Smooth muscle cell (in vitro differentiated cells): ENCODE data around the gene DRG1. TPM values are rescaled to one million over a fixed set of nuclear protein-coding genes. Genes with fewer than 3 reads are reported as not detected.

ENCODE experiments used
- DNase-seq: peaks from one replicate; lab custom pipeline; 2025; ENCODE audit not compliant: unreplicated experiment; lab: John Stamatoyannopoulos, UW
- H2AFZ ChIP-seq: fragments of 200-600 bp; sonication (generic); 2 replicates; pipeline ENCODE4 v1.6.0; 2016; ENCODE audit warnings: antibody characterized with exemption, low read depth, mild to moderate bottlenecking
- H3F3A ChIP-seq: fragments of 200-600 bp; sonication (generic); 2 replicates; pipeline ENCODE4 v1.6.0; 2017; ENCODE audit warnings: antibody characterized with exemption, low read depth
- H3K27ac ChIP-seq: fragments of 200-600 bp; sonication (generic); 2 replicates; pipeline ENCODE4 v1.5.1; 2016; ENCODE audit warnings: low read depth, mild to moderate bottlenecking
- H3K27me3 ChIP-seq: fragments of 200-600 bp; sonication (generic); 2 replicates; pipeline ENCODE4 v1.6.1; 2016; ENCODE audit warnings: low read depth, mild to moderate bottlenecking
- H3K36me3 ChIP-seq: fragments of 200-600 bp; sonication (generic); 2 replicates; pipeline ENCODE4 v1.5.1; 2016; ENCODE audit warnings: low read depth
- H3K4me1 ChIP-seq: fragments of 200-600 bp; sonication (generic); 2 replicates; pipeline ENCODE4 v1.5.1; 2016; ENCODE audit warnings: low read depth
- H3K4me2 ChIP-seq: fragments of 200-600 bp; sonication (generic); 2 replicates; pipeline ENCODE4 v1.6.0; 2016; ENCODE audit warnings: mild to moderate bottlenecking
- H3K4me3 ChIP-seq: fragments of 200-600 bp; sonication (generic); 2 replicates; pipeline ENCODE4 v1.5.1; 2016; ENCODE audit warnings: mild to moderate bottlenecking
- H3K79me2 ChIP-seq: fragments of 200-600 bp; sonication (generic); 2 replicates; pipeline ENCODE4 v1.6.0; 2016; ENCODE audit warnings: low read depth, mild to moderate bottlenecking
- H3K9ac ChIP-seq: fragments of 200-600 bp; sonication (generic); 2 replicates; pipeline ENCODE4 v1.6.0; 2016; ENCODE audit warnings: low read depth
- H3K9me3 ChIP-seq: fragments of 200-600 bp; sonication (generic); replicated peaks from 2 replicates; pipeline ENCODE4 v1.5.1; 2016; ENCODE audit warnings: low read depth
- H4K20me1 ChIP-seq: fragments of 200-600 bp; sonication (generic); 2 replicates; pipeline ENCODE4 v1.6.0; 2016; ENCODE audit warnings: low read depth
- CTCF ChIP-seq: fragments of 200-600 bp; sonication (generic); IDR thresholded peaks from 2 replicates; pipeline ENCODE4 v1.5.1; 2017; ENCODE audit warnings: borderline replicate concordance, mild to moderate bottlenecking, antibody characterized with exemption; ENCODE audit not compliant: insufficient read depth, poor library complexity, severe bottlenecking
- WGBS: methylation state at CpG from one replicate; pipeline ENCODE4 v1.1.7; 2016; ENCODE audit warnings: low lambda C conversion rate; 5-methylcytosine and 5-hydroxymethylcytosine counted together
- polyA plus RNA-seq: library from polyadenylated mRNA; unstranded; fragments of >200 nt; fragmentation: Nextera tagmentation; extraction: Ambion mirVana; gene quantifications from 2 replicates; pipeline ENCODE4 v1.2.1, GENCODE V29; 2016
- total RNA-seq: library from RNA; depleted of rRNA; stranded (reverse); fragments of >200 nt; gene quantifications from 2 replicates; pipeline ENCODE4 v1.2.3, GENCODE V29; 2014

Gene DRG1
- total RNA-seq: 59.5 and 78.4 TPM in 2 replicates
- polyA plus RNA-seq: 64.3 and 69.2 TPM in 2 replicates

- peaks cover 12% of the 10 kb centered on the region for H3K4me1 ChIP-seq
- peaks cover 2% of the 10 kb centered on the region for H3K36me3 ChIP-seq
- H3K9ac ChIP-seq: peak within 1 kb of the TSS; percentile 96
- H3K27me3 ChIP-seq: no peaks in the 10 kb centered on the region
- no peaks in the 10 kb centered on the region for H3K9me3 ChIP-seq
- H2AFZ ChIP-seq: peak within 1 kb of the TSS; percentile 100
- H4K20me1 ChIP-seq: peaks cover 14% of the 10 kb centered on the region
- H3K27ac ChIP-seq: peak within 1 kb of the TSS; percentile 79
- H3K79me2 ChIP-seq: peaks cover 48% of the 10 kb centered on the region
- under 1% methylated on average over 67 of the region's 72 CpGs for WGBS
- H3K4me2 ChIP-seq: peak within 1 kb of the TSS; percentile 98
- peak; percentile 86 for DNase-seq
- peak within 1 kb of the TSS; percentile 65 for H3K4me3 ChIP-seq
- TF ChIP-seq CTCF: no peak
- H3F3A ChIP-seq: peaks cover 5% of the 10 kb centered on the region
Observed at GRCh38 chr22:31399211-31400022, at the start of gene DRG1. DRG1 (plus strand) TSS chr22:31399604; CDS start chr22:31399684, 80 bp downstream.

GRCh38 chr22:31349960-31350359 lies 49.4 kb upstream of the DRG1 start:
- Histone ChIP-seq H4K20me1 (peaks cover 8% of the 10 kb centered on the region), H3K4me2 (no peak overlapping the region), H3K4me1 (peaks cover 11% of the 10 kb centered on the region), H3K4me3 (no peak overlapping the region), H3K36me3 (no peaks in the 10 kb centered on the region), H3K27me3 (no peaks in the 10 kb centered on the region), H3K9me3 (no peaks in the 10 kb centered on the region), H3K9ac (no peak overlapping the region), H2AFZ (no peak overlapping the region), H3F3A (peaks cover 4% of the 10 kb centered on the region), H3K79me2 (peaks cover 5% of the 10 kb centered on the region), H3K27ac (no peak overlapping the region)
- no peak for TF ChIP-seq CTCF
- no peak for DNase-seq

- H4K20me1 ChIP-seq: peaks cover 3% of the 10 kb centered on the region
- H3F3A ChIP-seq: peaks cover 4% of the 10 kb centered on the region
- H3K4me1 ChIP-seq: peaks cover 7% of the 10 kb centered on the region
- no peaks in the 10 kb centered on the region for H3K9me3 ChIP-seq
- DNase-seq: no peak
- H3K9ac ChIP-seq: no peak overlapping the region
- H3K27ac ChIP-seq: no peak overlapping the region
- H3K79me2 ChIP-seq: peaks cover 2% of the 10 kb centered on the region
- WGBS: 84% methylated on average over 8 of the region's 8 CpGs
- H2AFZ ChIP-seq: no peak overlapping the region
- no peaks in the 10 kb centered on the region for H3K36me3 ChIP-seq
- H3K4me3 ChIP-seq: no peak overlapping the region
- no peak for TF ChIP-seq CTCF
- H3K4me2 ChIP-seq: no peak overlapping the region
- no peaks in the 10 kb centered on the region for H3K27me3 ChIP-seq
Observed at GRCh38 chr22:31350410-31350863, 49.0 kb upstream of the DRG1 start.
